Panc1 (cell line): Measurements from ENCODE around the gene SOX18. TPM values are rescaled to one million over a fixed set of nuclear protein-coding genes. Genes with fewer than 3 reads are reported as not detected.

ENCODE experiments used
- ATAC-seq: fragments of 200-7000 bp; cut with Tn5 transposase; 2 replicates; pipeline ENCODE4 v1.9.1; 2020; ENCODE audit warnings: mild to moderate bottlenecking, moderate library complexity
- BruUV-seq: library from RNA; stranded (reverse); fragments of 400-500 nt; replicated peaks from 2 replicates; lab custom pipeline; 2021; lab: Mats Ljungman, UMichigan
- CTCF ChIA-PET: fragments of 300-600 bp; sonication (Branson Sonifier 250); formaldehyde crosslinking; loops from one replicate; lab custom pipeline; 2022; ENCODE audit warnings: antibody characterized with exemption; lab: Charles Lee
- POLR2A ChIA-PET: fragments of 300-600 bp; sonication (Branson Sonifier 250); formaldehyde crosslinking; loops from one replicate; lab custom pipeline; 2022; ENCODE audit warnings: antibody characterized with exemption; lab: Charles Lee
- DNase-seq: peaks from one replicate; pipeline ENCODE4 v3.0.0-alpha.2; 2010; ENCODE audit warnings: low read depth, low spot score
- H3K27ac ChIP-seq: 2 replicates; pipeline ENCODE4 v1.5.1; 2011; ENCODE audit warnings: mild to moderate bottlenecking, low read length, inconsistent platforms
- H3K27me3 ChIP-seq: fragments of 200-500 bp; sonication (Bioruptor generic); 2 replicates; pipeline ENCODE4 v1.6.0; 2014; ENCODE audit warnings: low read length, inconsistent platforms; ENCODE audit not compliant: control insufficient read depth, insufficient read depth
- H3K36me3 ChIP-seq: fragments of 200-500 bp; sonication (Bioruptor generic); 2 replicates; pipeline ENCODE4 v1.5.1; 2014; ENCODE audit warnings: inconsistent platforms, mild to moderate bottlenecking, low read length, moderate library complexity; ENCODE audit not compliant: control insufficient read depth, insufficient read depth
- H3K4me1 ChIP-seq: 2 replicates; pipeline ENCODE4 v1.5.1; 2011; ENCODE audit warnings: inconsistent platforms, mild to moderate bottlenecking, low read length, moderate library complexity; ENCODE audit not compliant: control insufficient read depth, insufficient read depth
- H3K4me3 ChIP-seq, 2 experiments: 2 replicates each; pipeline ENCODE4 v1.5.1; 2011 to 2012; ENCODE audit warnings: low read depth in 2 of 2, low read length in 2 of 2, mild to moderate bottlenecking in 2 of 2, inconsistent platforms in 1 of 2, moderate library complexity in 1 of 2
- H3K9me3 ChIP-seq: fragments of 200-500 bp; sonication (Bioruptor generic); 2 replicates; pipeline ENCODE4 v1.5.1; 2014; ENCODE audit warnings: low read depth, mild to moderate bottlenecking, inconsistent platforms, low read length, moderate library complexity; ENCODE audit not compliant: control insufficient read depth, insufficient read depth
- POLR2AphosphoS5 ChIP-seq: IDR thresholded peaks from 2 replicates; pipeline ENCODE4 v1.6.1; 2012; ENCODE audit warnings: mild to moderate bottlenecking, low read depth, low read length, moderate library complexity
- SIN3A ChIP-seq: IDR thresholded peaks from 2 replicates; pipeline ENCODE4 v1.6.1; 2012; ENCODE audit warnings: low read depth, mild to moderate bottlenecking, low read length, moderate library complexity, borderline replicate concordance; ENCODE audit not compliant: insufficient read depth
- TCF7L2 ChIP-seq: IDR thresholded peaks from 2 replicates; pipeline ENCODE4 v1.6.1; 2011; ENCODE audit warnings: mild to moderate bottlenecking, low read depth, low read length, inconsistent platforms
- in situ Hi-C: cut with HindIII; loops from 2 replicates; pipeline ENCODE4 v1.10.0; 2016; ENCODE audit warnings: low sequenced_read_pairs, low pct_unique_long_range_greater_than_20kb
- intact Hi-C: fragments of 100-400 bp; cut with micrococcal nuclease; formaldehyde crosslinking; loops from one replicate; pipeline ENCODE4 v1.10.0; 2022; ENCODE audit not compliant: unreplicated experiment
- total RNA-seq: library from RNA; stranded (reverse); gene quantifications from one replicate; pipeline ENCODE4 v1.2.1, GENCODE V29; 2021; ENCODE audit not compliant: unreplicated experiment
- TF ChIP-seq, protein P1 (sequence below), 2 experiments: IDR thresholded peaks; 2 replicates each; pipeline ENCODE4 v1.6.1; 2011 to 2012; ENCODE audit warnings: low read depth in 2 of 2, control low read depth in 1 of 2, low read length in 1 of 2, mild to moderate bottlenecking in 1 of 2, moderate library complexity in 1 of 2; ENCODE audit not compliant: insufficient read depth in 1 of 2
- TF ChIP-seq, protein P2 (sequence below): fragments of 450-650 bp; IDR thresholded peaks from 2 replicates; pipeline ENCODE4 v1.5.1; 2017; ENCODE audit warnings: mild to moderate bottlenecking

Gene SOX18
- total RNA-seq, 1 experiment from 2014 or later = 18.7 TPM

DNA sequence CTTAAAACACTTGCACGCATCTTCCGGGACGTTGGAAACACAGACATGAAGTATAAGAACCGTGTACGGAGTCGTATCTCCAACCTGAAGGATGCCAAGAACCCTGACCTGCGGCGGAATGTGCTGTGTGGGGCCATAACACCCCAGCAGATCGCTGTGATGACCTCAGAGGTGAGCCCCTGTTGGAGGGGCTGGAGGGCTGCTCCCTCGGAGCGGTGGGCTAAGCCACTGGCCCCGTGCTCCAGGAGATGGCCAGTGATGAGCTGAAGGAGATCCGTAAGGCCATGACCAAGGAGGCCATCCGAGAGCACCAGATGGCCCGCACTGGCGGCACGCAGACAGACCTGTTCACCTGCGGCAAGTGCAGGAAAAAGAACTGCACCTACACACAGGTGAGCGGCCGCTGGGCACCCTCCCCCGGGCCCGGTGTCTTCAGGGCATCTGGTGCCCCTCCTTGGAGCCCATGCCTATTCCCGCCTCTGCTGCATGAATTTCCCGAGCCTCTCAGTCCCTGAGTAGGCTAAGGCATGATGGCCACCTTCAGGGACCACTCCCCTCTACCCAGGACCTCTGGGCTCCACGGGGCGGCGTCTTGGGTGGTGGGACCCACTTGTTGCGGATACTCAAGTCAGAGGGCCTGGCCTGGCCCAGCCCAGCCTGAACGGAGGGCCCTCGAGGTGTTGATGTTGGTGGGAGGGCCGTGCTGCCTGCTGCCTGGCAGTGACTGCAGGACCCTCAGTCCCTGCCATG, 21.0 kb upstream of the SOX18 start:
- Histone ChIP-seq H3K36me3 (no peaks in the 10 kb centered on the region), H3K27ac (no peak overlapping the region), H3K27me3 (no peaks in the 10 kb centered on the region), H3K9me3 (no peaks in the 10 kb centered on the region), H3K4me3 (no peak overlapping the region), H3K4me1 (peaks cover 10% of the 10 kb centered on the region)
- BruUV-seq = no TSS peak
- no peak for ATAC-seq
- in situ Hi-C loops = no loop called here
- DNase-seq = no peak
- intact Hi-C loops = no loop called here
- ChIA-PET CTCF (interaction anchor here (0.6 kb wide), 1 partner anchor 20 kb away, joined by 3 read pairs; no protein-coding TSS in a partner anchor), POLR2A (no interaction called here)
- TF ChIP-seq, protein P1, sequence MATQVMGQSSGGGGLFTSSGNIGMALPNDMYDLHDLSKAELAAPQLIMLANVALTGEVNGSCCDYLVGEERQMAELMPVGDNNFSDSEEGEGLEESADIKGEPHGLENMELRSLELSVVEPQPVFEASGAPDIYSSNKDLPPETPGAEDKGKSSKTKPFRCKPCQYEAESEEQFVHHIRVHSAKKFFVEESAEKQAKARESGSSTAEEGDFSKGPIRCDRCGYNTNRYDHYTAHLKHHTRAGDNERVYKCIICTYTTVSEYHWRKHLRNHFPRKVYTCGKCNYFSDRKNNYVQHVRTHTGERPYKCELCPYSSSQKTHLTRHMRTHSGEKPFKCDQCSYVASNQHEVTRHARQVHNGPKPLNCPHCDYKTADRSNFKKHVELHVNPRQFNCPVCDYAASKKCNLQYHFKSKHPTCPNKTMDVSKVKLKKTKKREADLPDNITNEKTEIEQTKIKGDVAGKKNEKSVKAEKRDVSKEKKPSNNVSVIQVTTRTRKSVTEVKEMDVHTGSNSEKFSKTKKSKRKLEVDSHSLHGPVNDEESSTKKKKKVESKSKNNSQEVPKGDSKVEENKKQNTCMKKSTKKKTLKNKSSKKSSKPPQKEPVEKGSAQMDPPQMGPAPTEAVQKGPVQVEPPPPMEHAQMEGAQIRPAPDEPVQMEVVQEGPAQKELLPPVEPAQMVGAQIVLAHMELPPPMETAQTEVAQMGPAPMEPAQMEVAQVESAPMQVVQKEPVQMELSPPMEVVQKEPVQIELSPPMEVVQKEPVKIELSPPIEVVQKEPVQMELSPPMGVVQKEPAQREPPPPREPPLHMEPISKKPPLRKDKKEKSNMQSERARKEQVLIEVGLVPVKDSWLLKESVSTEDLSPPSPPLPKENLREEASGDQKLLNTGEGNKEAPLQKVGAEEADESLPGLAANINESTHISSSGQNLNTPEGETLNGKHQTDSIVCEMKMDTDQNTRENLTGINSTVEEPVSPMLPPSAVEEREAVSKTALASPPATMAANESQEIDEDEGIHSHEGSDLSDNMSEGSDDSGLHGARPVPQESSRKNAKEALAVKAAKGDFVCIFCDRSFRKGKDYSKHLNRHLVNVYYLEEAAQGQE (IDR thresholded peaks at IDR 0.05; ENCODE audit: insufficient read depth in 1 of 2, low read depth in 2 of 2, low read length in 1 of 2) = no peak
- TF ChIP-seq, protein P2, sequence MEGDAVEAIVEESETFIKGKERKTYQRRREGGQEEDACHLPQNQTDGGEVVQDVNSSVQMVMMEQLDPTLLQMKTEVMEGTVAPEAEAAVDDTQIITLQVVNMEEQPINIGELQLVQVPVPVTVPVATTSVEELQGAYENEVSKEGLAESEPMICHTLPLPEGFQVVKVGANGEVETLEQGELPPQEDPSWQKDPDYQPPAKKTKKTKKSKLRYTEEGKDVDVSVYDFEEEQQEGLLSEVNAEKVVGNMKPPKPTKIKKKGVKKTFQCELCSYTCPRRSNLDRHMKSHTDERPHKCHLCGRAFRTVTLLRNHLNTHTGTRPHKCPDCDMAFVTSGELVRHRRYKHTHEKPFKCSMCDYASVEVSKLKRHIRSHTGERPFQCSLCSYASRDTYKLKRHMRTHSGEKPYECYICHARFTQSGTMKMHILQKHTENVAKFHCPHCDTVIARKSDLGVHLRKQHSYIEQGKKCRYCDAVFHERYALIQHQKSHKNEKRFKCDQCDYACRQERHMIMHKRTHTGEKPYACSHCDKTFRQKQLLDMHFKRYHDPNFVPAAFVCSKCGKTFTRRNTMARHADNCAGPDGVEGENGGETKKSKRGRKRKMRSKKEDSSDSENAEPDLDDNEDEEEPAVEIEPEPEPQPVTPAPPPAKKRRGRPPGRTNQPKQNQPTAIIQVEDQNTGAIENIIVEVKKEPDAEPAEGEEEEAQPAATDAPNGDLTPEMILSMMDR = no peak
- no peak for TF ChIP-seq TCF7L2
- TF ChIP-seq POLR2AphosphoS5 = no peak
- no peak for TF ChIP-seq SIN3A

DNA sequence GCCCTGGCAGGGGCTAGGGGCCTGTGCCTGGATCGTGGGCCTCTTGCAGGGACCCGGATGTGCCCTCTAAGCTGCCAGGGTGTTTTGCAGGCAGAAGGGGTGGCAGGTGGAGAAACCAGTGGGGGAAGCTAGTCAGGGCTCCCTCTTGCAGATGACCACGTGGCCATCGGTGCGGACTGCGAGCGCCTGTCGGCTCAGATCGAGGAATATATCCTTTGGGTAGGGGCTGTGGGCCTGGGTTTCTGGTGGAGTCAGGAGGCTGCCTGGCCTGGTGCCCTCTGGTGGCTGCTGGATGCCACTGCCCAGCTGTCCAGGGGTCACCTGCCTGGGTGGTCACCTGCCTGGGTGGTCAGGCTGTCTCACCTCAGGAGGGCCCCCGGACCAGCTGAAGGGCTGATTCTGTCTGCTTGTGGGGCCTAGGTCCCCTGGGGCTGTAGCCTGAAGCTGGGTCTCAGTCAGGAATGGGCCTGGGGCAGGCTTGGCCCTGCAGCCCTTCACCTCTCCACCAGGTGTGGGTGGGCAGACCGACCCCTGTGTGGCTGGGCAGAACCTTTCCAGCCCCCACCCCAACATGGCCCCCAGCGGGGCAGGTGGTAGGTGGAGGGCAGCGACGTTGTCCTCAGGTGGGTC, 20.3 kb upstream of the SOX18 start:
- Histone ChIP-seq H3K36me3 (no peaks in the 10 kb centered on the region), H3K27ac (no peak overlapping the region), H3K9me3 (no peaks in the 10 kb centered on the region), H3K4me1 (peaks cover 15% of the 10 kb centered on the region), H3K27me3 (no peaks in the 10 kb centered on the region), H3K4me3 (no peak overlapping the region)
- TF ChIP-seq TCF7L2 = no peak
- TF ChIP-seq, protein P2 = peak; percentile 97
- TF ChIP-seq, protein P1 (IDR thresholded peaks at IDR 0.05; ENCODE audit: insufficient read depth in 1 of 2, low read depth in 2 of 2, low read length in 1 of 2) = no peak
- CTCF ChIA-PET = no interaction called here
- intact Hi-C loops (no loop called here), in situ Hi-C loops (no loop called here)
- BruUV-seq = no TSS peak
- no peak for DNase-seq
- ATAC-seq = peak; percentile 68
- POLR2A ChIA-PET = no interaction called here
